ENCODE measurements around the gene B3GNT8.

DNA sequence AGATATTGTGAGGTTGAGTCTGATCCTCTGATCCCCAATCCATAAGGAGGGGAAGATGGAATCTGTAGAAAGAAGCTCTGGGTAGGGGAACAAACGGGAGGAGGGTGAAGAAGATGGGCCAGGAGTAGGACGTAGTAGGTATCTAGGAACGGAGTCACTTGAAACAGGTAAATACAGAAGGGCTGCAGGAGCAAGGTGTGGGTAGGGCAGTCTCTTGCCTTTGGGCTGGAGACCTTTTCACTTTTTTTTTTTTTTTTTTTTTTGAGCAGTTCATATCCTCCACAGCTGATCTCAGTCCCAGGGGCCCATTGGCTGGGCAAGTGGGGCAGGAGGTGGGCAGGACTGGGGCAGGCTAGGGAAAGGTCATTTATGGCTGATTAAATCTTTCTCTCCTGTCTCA, 28.1 kb downstream of the B3GNT8 start:
- TF ChIP-seq TCF4 (CRISPR knock-in tag; IDR thresholded peaks at IDR 0.05; ENCODE audit: borderline replicate concordance) (no peak), TOX (CRISPR knock-in tag; IDR thresholded peaks at IDR 0.05; ENCODE audit: borderline replicate concordance) (no peak), ZNF565 (CRISPR knock-in tag; conservative IDR thresholded peaks at IDR 0.05; ENCODE audit: low read depth) (no peak)

All from SK-N-SH treated with all-trans-retinoic acid at 6 μM for 48 hours (cell line).